Mammary epithelial cell (primary cell): ENCODE measurements around the gene ISG15.

Source experiments
- EZH2 ChIP-seq: IDR thresholded peaks from 2 replicates; pipeline ENCODE4 v1.6.1; 2012; ENCODE audit warnings: low read length, inconsistent platforms, borderline replicate concordance
- TF ChIP-seq, protein P1 (sequence below), 2 donors: IDR thresholded peaks in 1 of 2; conservative IDR thresholded peaks in 1 of 2; 2 replicates each; pipeline ENCODE4 v1.5.1; 2011 to 2012; ENCODE audit warnings: inconsistent platforms in 2 of 2, low read length in 2 of 2, mild to moderate bottlenecking in 2 of 2, control low read depth in 1 of 2, low read depth in 1 of 2; ENCODE audit not compliant: insufficient read depth in 1 of 2; ENCODE audit errors: extremely low read depth in 1 of 2

DNA sequence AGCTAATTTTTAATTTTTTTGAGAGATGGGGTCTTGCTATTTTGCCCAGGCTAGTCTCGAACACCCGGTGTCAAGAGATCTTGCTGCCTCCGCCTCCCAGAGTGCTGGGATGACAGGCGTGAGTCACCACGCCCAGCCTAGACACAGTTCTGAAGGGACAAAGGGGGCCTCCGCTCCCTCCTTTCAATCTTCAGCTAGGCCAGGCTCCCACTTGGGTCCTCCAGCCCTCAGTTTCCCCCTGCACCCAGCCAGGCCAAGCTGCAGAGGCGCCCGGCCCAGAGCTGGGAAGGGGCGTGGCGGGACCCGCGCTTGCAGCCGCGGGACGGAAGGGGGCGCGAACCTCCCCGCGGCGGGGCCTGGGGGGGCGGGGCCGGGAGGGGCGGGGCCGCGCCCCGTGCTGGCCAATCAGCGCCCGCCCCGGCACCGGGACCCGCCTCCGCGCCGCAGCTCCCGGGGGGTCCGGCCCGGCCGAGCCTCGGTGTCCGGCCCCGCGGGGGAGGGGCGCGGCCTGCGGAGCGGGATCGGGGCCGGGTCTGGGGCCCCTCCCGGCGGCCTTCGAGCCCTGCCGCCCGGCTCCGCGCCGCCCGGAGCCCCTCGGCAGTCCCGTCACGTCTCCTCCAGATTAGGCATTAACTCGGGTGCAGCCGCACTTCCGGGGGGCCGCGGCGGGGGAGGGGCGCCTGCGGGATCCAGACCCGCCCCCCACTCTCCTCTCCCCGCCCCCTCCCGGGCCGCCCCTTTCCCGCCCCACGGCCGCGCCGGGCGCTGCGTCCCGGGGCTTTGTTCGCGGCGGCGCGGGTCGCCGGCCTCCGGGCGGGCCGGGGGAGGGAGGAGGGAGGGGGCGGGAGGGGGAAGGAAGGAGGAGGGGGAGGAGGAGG lies 6.1 kb downstream of the ISG15 start:
- TF ChIP-seq, protein P1, sequence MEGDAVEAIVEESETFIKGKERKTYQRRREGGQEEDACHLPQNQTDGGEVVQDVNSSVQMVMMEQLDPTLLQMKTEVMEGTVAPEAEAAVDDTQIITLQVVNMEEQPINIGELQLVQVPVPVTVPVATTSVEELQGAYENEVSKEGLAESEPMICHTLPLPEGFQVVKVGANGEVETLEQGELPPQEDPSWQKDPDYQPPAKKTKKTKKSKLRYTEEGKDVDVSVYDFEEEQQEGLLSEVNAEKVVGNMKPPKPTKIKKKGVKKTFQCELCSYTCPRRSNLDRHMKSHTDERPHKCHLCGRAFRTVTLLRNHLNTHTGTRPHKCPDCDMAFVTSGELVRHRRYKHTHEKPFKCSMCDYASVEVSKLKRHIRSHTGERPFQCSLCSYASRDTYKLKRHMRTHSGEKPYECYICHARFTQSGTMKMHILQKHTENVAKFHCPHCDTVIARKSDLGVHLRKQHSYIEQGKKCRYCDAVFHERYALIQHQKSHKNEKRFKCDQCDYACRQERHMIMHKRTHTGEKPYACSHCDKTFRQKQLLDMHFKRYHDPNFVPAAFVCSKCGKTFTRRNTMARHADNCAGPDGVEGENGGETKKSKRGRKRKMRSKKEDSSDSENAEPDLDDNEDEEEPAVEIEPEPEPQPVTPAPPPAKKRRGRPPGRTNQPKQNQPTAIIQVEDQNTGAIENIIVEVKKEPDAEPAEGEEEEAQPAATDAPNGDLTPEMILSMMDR (conservative IDR thresholded peaks at IDR 0.05 in 1 of 2, IDR thresholded peaks at IDR 0.05 in 1 of 2; ENCODE audit: extremely low read depth in 1 of 2, insufficient read depth in 1 of 2, low read depth in 1 of 2, low read length in 2 of 2) = peak in 1 of 2 donors; percentile 54
- no peak for TF ChIP-seq EZH2
